Measurements from ENCODE around the gene NIN. TPM values are rescaled to one million over a fixed set of nuclear protein-coding genes. Genes with fewer than 3 reads are reported as not detected.

Gene NIN
- total RNA-seq, 2 donors from 2014 or later = 14.3 to 20.5 TPM

GRCh38 chr14:50855558-50855957 lies 24.6 kb upstream of the NIN start:
- no peaks in the 10 kb centered on the region for H3K9me3 ChIP-seq
- TF ChIP-seq POLR2AphosphoS5 (IDR thresholded peaks at IDR 0.05) = no peak
- TF ChIP-seq POLR2A (IDR thresholded peaks at IDR 0.05) = no peak
- TF ChIP-seq CTCF (IDR thresholded peaks at IDR 0.05) = no peak
- no peaks in the 10 kb centered on the region for H3K36me3 ChIP-seq
- H3K4me1 ChIP-seq (replicated peaks) = no peaks in the 10 kb centered on the region
- intact Hi-C loops (cut with DNase I) = no loop called here
- DNase-seq (ENCODE audit: low spot score) = no peak
- 55% methylated on average over 1 of the region's 1 CpG for WGBS
- no peaks in the 10 kb centered on the region for H3K27me3 ChIP-seq (replicated peaks; ENCODE audit: insufficient read depth)
- no peak overlapping the region for H3K27ac ChIP-seq
- H3K4me3 ChIP-seq = no peak overlapping the region

- no peaks in the 10 kb centered on the region for H3K27me3 ChIP-seq (replicated peaks; ENCODE audit: insufficient read depth)
- no peak overlapping the region for H3K27ac ChIP-seq
- no peaks in the 10 kb centered on the region for H3K9me3 ChIP-seq
- no peaks in the 10 kb centered on the region for H3K36me3 ChIP-seq
- TF ChIP-seq POLR2AphosphoS5 (IDR thresholded peaks at IDR 0.05) (no peak), POLR2A (IDR thresholded peaks at IDR 0.05) (no peak), CTCF (IDR thresholded peaks at IDR 0.05) (no peak)
- intact Hi-C loops (cut with DNase I) = no loop called here
- no peak overlapping the region for H3K4me3 ChIP-seq
- H3K4me1 ChIP-seq (replicated peaks) = no peaks in the 10 kb centered on the region
- 79% methylated on average over 5 of the region's 5 CpGs for WGBS
- DNase-seq (ENCODE audit: low spot score) = no peak
Observed at GRCh38 chr14:50854521-50854920, 23.6 kb upstream of the NIN start.

- no peak overlapping the region for H3K4me3 ChIP-seq
- H3K27ac ChIP-seq = no peak overlapping the region
- H3K4me1 ChIP-seq (replicated peaks) = no peaks in the 10 kb centered on the region
- no peaks in the 10 kb centered on the region for H3K9me3 ChIP-seq
- DNase-seq (ENCODE audit: low spot score) = no peak
- TF ChIP-seq CTCF (IDR thresholded peaks at IDR 0.05) (no peak), POLR2AphosphoS5 (IDR thresholded peaks at IDR 0.05) (no peak), POLR2A (IDR thresholded peaks at IDR 0.05) (no peak)
- no peaks in the 10 kb centered on the region for H3K36me3 ChIP-seq
- no peaks in the 10 kb centered on the region for H3K27me3 ChIP-seq (replicated peaks; ENCODE audit: insufficient read depth)
- intact Hi-C loops (cut with DNase I) = no loop called here
Observed at GRCh38 chr14:50853891-50854290, 22.9 kb upstream of the NIN start.

GRCh38 chr14:50846226-50846880 lies 15.4 kb upstream of the NIN start:
- no peak overlapping the region for H3K4me3 ChIP-seq
- intact Hi-C loops (cut with DNase I) = no loop called here
- no peaks in the 10 kb centered on the region for H3K27me3 ChIP-seq (replicated peaks; ENCODE audit: insufficient read depth)
- DNase-seq (ENCODE audit: low spot score) = no peak
- H3K4me1 ChIP-seq (replicated peaks) = no peaks in the 10 kb centered on the region
- H3K36me3 ChIP-seq = no peaks in the 10 kb centered on the region
- no peaks in the 10 kb centered on the region for H3K9me3 ChIP-seq
- H3K27ac ChIP-seq = no peak overlapping the region
- WGBS = 88% methylated on average over 8 of the region's 8 CpGs
- TF ChIP-seq CTCF (IDR thresholded peaks at IDR 0.05) (no peak), POLR2AphosphoS5 (IDR thresholded peaks at IDR 0.05) (no peak), POLR2A (IDR thresholded peaks at IDR 0.05) (no peak)

- TF ChIP-seq CTCF (IDR thresholded peaks at IDR 0.05) (no peak), POLR2A (IDR thresholded peaks at IDR 0.05) (no peak), POLR2AphosphoS5 (IDR thresholded peaks at IDR 0.05) (no peak)
- DNase-seq (ENCODE audit: low spot score) = no peak
- H3K27ac ChIP-seq = no peak overlapping the region
- no peak overlapping the region for H3K4me3 ChIP-seq
- H3K4me1 ChIP-seq (replicated peaks) = no peaks in the 10 kb centered on the region
- H3K36me3 ChIP-seq = no peaks in the 10 kb centered on the region
- H3K27me3 ChIP-seq (replicated peaks; ENCODE audit: insufficient read depth) = no peaks in the 10 kb centered on the region
- intact Hi-C loops (cut with DNase I) = no loop called here
- H3K9me3 ChIP-seq = no peaks in the 10 kb centered on the region
- 93% methylated on average over 3 of the region's 3 CpGs for WGBS
Observed at GRCh38 chr14:50845166-50845565, 14.2 kb upstream of the NIN start.
